GM06990 (cell line): ENCODE results near the gene CITED2.

ENCODE experiments used
- DNase-seq: peaks from one replicate; pipeline ENCODE4 v3.0.0-alpha.2; 2011; ENCODE audit not compliant: insufficient read length; ENCODE audit errors: extremely low read depth
- H3K27me3 ChIP-seq: replicated peaks from 2 replicates; pipeline ENCODE4 v1.6.0; 2011; ENCODE audit warnings: low read length; ENCODE audit not compliant: control insufficient read depth, insufficient read depth
- H3K36me3 ChIP-seq: 2 replicates; pipeline ENCODE4 v1.5.1; 2011; ENCODE audit warnings: low read length; ENCODE audit not compliant: control insufficient read depth, insufficient read depth
- H3K4me3 ChIP-seq: replicated peaks from 2 replicates; pipeline ENCODE4 v1.5.1; 2011; ENCODE audit warnings: low read depth, mild to moderate bottlenecking, control low read depth, low read length
- TF ChIP-seq, protein P1 (sequence below): IDR thresholded peaks from 2 replicates; pipeline ENCODE4 v1.5.1; 2011; ENCODE audit warnings: low read length, control low read depth, mild to moderate bottlenecking, inconsistent platforms; ENCODE audit not compliant: insufficient read depth, poor library complexity, severe bottlenecking

The CITED2 gene

DNA sequence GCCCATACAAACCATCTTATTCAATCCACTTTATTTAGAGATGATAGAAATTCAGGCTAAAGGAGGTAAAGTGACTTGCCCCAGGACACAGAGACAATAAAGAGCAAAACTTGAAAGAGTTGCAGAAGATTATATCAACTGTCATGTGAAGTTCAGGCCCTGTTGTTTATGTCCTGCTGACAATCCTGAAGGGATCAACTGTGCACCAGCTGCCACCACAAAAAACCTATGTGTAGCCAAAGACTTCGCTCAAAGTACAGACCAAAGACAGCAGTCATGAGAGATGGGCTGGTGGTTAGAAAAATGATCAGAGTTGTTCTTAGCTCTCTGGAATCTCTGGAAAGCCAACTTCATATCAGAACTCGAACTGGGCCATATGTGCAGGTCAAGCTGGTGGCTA, 16.0 kb upstream of the CITED2 start:
- Histone ChIP-seq H3K36me3 (no peaks in the 10 kb centered on the region), H3K4me3 (no peak overlapping the region), H3K27me3 (no peaks in the 10 kb centered on the region)
- no peak for DNase-seq
- TF ChIP-seq, protein P1, sequence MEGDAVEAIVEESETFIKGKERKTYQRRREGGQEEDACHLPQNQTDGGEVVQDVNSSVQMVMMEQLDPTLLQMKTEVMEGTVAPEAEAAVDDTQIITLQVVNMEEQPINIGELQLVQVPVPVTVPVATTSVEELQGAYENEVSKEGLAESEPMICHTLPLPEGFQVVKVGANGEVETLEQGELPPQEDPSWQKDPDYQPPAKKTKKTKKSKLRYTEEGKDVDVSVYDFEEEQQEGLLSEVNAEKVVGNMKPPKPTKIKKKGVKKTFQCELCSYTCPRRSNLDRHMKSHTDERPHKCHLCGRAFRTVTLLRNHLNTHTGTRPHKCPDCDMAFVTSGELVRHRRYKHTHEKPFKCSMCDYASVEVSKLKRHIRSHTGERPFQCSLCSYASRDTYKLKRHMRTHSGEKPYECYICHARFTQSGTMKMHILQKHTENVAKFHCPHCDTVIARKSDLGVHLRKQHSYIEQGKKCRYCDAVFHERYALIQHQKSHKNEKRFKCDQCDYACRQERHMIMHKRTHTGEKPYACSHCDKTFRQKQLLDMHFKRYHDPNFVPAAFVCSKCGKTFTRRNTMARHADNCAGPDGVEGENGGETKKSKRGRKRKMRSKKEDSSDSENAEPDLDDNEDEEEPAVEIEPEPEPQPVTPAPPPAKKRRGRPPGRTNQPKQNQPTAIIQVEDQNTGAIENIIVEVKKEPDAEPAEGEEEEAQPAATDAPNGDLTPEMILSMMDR: no peak

DNA sequence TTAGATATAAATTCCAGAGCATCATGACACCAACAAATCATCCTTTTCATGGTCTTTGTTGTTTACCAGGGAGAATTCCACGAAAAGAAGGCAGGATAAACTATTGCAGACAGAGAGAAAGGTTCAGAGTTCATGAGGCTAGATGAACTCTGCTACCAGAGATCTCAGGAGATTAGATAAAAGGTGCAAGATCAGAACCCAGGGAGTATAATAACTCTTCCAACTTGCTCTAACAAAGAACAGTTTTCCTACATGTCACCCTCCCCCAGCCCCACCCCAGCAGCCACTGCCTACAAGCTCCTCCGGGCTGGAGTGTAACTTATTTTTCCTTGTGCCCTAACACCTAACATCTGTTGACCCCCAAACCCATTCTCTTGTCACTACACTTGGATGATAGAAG, 13.9 kb upstream of the CITED2 start:
- no peak overlapping the region for H3K4me3 ChIP-seq
- TF ChIP-seq, protein P1: no peak
- H3K27me3 ChIP-seq: no peaks in the 10 kb centered on the region
- H3K36me3 ChIP-seq: no peaks in the 10 kb centered on the region
- DNase-seq: no peak

DNA sequence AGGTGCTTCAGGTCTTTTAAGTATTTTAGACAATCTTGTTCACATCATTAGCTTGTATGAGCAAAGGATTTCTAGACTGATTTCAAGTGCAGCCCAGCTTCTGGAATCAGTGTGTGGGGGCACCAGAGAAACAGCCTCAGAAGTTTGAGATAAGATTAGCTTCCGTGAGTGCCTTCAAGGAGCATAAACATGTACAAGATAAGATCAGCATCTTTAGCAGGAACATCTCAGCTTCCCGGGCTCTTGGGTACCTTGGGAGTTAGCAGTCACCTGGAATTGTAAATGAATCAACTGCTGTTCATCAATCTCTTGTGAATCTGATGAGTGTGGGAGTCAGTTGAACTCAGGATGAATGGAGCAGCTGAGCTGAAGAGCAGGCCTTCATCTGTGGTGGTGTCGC, 12.0 kb upstream of the CITED2 start:
- Histone ChIP-seq H3K27me3 (no peaks in the 10 kb centered on the region), H3K4me3 (no peak overlapping the region), H3K36me3 (no peaks in the 10 kb centered on the region)
- DNase-seq: no peak
- TF ChIP-seq, protein P1: no peak

DNA sequence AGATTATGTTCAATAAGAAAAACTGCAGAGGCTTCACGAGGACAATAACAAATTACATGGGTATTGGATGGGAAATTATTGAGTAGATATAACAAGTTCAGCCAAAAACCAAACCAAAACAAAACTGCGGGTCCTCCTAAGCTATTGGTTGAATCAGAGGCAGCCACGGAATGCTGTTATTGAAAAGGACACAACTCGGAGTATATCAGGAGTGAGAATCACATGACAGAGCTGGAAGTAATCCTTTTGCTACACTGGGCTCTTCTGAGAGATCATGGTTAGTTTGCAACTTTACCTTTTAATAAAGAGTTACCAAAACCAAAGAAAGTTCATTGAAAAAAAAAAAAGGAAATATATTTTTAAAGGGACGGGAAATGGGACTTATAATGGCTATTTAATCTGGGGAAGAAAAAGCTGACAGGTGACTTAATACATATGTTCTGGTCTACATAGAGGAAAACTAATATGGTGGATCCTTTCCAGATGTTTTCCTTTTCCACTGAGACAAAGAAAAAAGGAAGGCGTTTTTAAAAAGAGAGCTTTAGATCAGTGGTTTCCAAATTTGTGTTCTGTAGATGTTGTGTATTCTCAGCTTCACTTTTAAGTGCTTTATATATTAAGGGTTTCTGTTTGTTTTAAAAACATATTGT, 6.9 kb upstream of the CITED2 start:
- TF ChIP-seq, protein P1: no peak
- H3K27me3 ChIP-seq: no peaks in the 10 kb centered on the region
- no peak for DNase-seq
- H3K4me3 ChIP-seq: no peak overlapping the region
- no peaks in the 10 kb centered on the region for H3K36me3 ChIP-seq

DNA sequence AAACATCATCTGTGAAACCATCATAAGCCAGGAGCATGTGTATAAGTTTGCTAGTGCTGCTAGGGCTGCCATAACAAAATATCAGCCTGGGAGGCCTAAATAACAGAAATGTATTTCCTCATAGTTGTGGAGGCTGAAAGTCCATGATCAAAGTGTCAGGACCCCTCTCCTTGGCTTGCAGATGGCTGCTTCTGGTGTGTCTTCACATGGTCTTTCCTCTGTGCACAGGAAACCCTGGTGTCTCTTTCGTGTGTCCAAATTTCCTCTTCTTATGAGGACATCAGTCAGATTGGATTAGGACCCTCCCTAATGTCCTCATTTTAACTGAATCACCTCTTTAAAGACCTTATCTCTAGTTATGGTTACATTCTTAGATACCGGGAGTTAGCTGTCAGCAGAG, 6.2 kb upstream of the CITED2 start:
- no peak overlapping the region for H3K4me3 ChIP-seq
- H3K27me3 ChIP-seq: no peaks in the 10 kb centered on the region
- TF ChIP-seq, protein P1: no peak
- DNase-seq: no peak
- H3K36me3 ChIP-seq: no peaks in the 10 kb centered on the region

DNA sequence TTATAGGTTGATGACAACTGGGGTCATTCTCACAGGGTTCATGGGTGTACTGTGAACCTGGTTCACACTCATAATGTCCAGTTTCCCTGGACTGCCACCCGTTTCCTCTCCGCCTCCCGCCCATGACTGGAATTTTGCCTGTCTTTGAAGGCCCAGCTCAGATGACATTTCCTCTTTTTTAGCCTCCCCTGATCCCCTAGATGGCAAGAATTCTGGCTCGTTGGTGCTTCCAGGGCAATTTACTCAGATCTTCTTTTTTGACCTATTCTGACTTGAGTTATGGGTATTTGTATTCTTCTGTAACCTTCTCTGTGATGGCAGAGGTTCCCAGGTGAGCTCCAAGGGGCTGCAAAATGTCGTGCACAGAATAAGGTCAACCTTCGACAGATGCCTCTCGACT, 5.7 kb upstream of the CITED2 start:
- Histone ChIP-seq H3K4me3 (no peak overlapping the region), H3K27me3 (no peaks in the 10 kb centered on the region), H3K36me3 (no peaks in the 10 kb centered on the region)
- TF ChIP-seq, protein P1: no peak
- no peak for DNase-seq
